Measurements from ENCODE around the gene DNAJB8. TPM values are rescaled to one million over a fixed set of nuclear protein-coding genes. Genes with fewer than 3 reads are reported as not detected.

The DNAJB8 gene
- total RNA-seq, 1 experiment from 2014 or later = not detected

DNA sequence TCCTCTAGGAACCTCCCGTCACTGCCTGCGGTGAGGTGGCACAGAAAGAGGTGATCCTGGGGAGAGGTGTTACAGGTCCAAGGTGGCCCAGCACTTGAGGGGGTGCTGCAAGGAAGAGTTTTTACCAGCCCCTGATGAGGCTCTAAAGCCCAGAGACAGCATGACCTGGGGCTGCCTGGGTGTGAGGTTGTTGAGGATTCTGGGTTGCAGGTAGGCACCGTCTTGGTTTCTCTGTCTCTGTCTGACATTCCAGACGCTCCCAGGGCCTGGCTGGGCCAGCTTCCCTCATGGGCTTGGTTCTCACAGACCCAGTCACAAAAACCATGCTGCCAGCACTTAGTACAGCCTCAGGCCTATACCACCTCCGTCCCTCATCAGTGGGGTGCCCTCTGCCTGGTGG lies 31.1 kb downstream of the DNAJB8 start:
- Histone ChIP-seq H3T11ph (ENCODE audit: low read length) (no peak overlapping the region), H3K18ac (ENCODE audit: insufficient read length, low read depth, low read length) (no peak overlapping the region), H3K4me2 (ENCODE audit: insufficient read depth, insufficient read length, low read length) (no peak overlapping the region), H2BK5ac (ENCODE audit: insufficient read length, low read length) (no peak overlapping the region), H4K5ac (ENCODE audit: insufficient read length, low read depth, low read length) (no peak overlapping the region), H3K27me3 (ENCODE audit: insufficient read depth, low read length) (peaks cover 12% of the 10 kb centered on the region; the same call in 1 of the 2 replicates), H3K14ac (ENCODE audit: insufficient read depth, low read length) (no peak overlapping the region), H4K8ac (replicated peaks; ENCODE audit: insufficient read length, low read depth, low read length) (no peak overlapping the region), H3K4ac (ENCODE audit: low read depth, low read length) (no peak overlapping the region), H3K9ac (ENCODE audit: extremely low read depth, insufficient read length, low read length) (no peak overlapping the region), H2BK120ac (ENCODE audit: low read depth, low read length, poor library complexity, severe bottlenecking) (no peak overlapping the region), H2BK15ac (ENCODE audit: low read depth, low read length) (no peak overlapping the region), H3K79me1 (ENCODE audit: insufficient read depth, low read depth, low read length, poor library complexity, severe bottlenecking) (no peaks in the 10 kb centered on the region), H2BK12ac (ENCODE audit: insufficient read length, low read depth, low read length) (no peak overlapping the region), H3K23me2 (ENCODE audit: insufficient read length, low read depth, low read length, poor library complexity, severe bottlenecking) (peaks cover 7% of the 10 kb centered on the region), H2AFZ (ENCODE audit: low read length) (no peak overlapping the region), H3K56ac (ENCODE audit: insufficient read length, low read depth, low read length) (no peak overlapping the region), H3K27ac (ENCODE audit: insufficient read length, low read depth, low read length) (no peak overlapping the region), H4K20me1 (ENCODE audit: control insufficient read depth, insufficient read depth, insufficient read length) (no peaks in the 10 kb centered on the region), H3K9me3 (ENCODE audit: control insufficient read depth, low read depth, low read length) (no peaks in the 10 kb centered on the region), H3K79me2 (ENCODE audit: insufficient read depth, low read length) (no peaks in the 10 kb centered on the region), H3K4me1 (ENCODE audit: insufficient read depth, low read length) (peaks cover 2% of the 10 kb centered on the region; the same call in 1 of the 2 replicates), H2BK20ac (ENCODE audit: low read depth, low read length, poor library complexity, severe bottlenecking) (no peak overlapping the region), H4K91ac (ENCODE audit: insufficient read length, low read depth, low read length) (no peak overlapping the region), H2AK5ac (ENCODE audit: insufficient read length, low read length) (no peak overlapping the region), H3K23ac (ENCODE audit: insufficient read length, low read depth, low read length) (no peak overlapping the region)
- WGBS (ENCODE audit: extremely low coverage, insufficient read length, low lambda C conversion rate) = no CpG with 5 or more reads among the region's 5 CpGs
- H3K27ac Mint-ChIP-seq = no peak overlapping the region
- H3K36me3 Mint-ChIP-seq (ENCODE audit: insufficient read depth in 1 of 3, low read depth in 3 of 3) = no peaks in the 10 kb centered on the region; a peak in 2 of 7 replicates
- DNase-seq = no peak
- H3K4me3 Mint-ChIP-seq = no peak overlapping the region
- no peaks in the 10 kb centered on the region; a peak in 1 of 5 replicates for H3K9me3 Mint-ChIP-seq
- TF ChIP-seq, protein P1, sequence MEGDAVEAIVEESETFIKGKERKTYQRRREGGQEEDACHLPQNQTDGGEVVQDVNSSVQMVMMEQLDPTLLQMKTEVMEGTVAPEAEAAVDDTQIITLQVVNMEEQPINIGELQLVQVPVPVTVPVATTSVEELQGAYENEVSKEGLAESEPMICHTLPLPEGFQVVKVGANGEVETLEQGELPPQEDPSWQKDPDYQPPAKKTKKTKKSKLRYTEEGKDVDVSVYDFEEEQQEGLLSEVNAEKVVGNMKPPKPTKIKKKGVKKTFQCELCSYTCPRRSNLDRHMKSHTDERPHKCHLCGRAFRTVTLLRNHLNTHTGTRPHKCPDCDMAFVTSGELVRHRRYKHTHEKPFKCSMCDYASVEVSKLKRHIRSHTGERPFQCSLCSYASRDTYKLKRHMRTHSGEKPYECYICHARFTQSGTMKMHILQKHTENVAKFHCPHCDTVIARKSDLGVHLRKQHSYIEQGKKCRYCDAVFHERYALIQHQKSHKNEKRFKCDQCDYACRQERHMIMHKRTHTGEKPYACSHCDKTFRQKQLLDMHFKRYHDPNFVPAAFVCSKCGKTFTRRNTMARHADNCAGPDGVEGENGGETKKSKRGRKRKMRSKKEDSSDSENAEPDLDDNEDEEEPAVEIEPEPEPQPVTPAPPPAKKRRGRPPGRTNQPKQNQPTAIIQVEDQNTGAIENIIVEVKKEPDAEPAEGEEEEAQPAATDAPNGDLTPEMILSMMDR (conservative IDR thresholded peaks at IDR 0.05) = no peak
- peaks cover 46 to 57% of the 10 kb centered on the region in 2 experiments for H3K4me1 Mint-ChIP-seq
- peaks cover 76% of the 10 kb centered on the region for H3K27me3 Mint-ChIP-seq (ENCODE audit: low read depth)

Data from H9 (cell line).